Breast epithelium (tissue), 4 donors: ENCODE measurements around the gene ZNF614. TPM values are rescaled to one million over a fixed set of nuclear protein-coding genes. Genes with fewer than 3 reads are reported as not detected.
A peak's percentile ranks its signal among the peaks of the same experiment; 100 is the strongest.

Experiments
- DNase-seq, 2 donors: peaks; one replicate each; pipeline ENCODE4 v3.0.0-alpha.2; 2019; ENCODE audit warnings: low spot score in 2 of 2
- H3K27ac ChIP-seq, 2 donors: fragments of 200-600 bp; sonication (generic) in 1 of 2; one replicate each; pipeline ENCODE4 v1.5.1; 2016 to 2019; ENCODE audit warnings: mild to moderate bottlenecking in 1 of 2
- H3K27me3 ChIP-seq, 2 donors: fragments of 200-600 bp; sonication (generic) in 1 of 2; one replicate each; pipeline versions ENCODE4 v1.5.1 to v1.6.0; 2017 to 2019; ENCODE audit warnings: control low read depth in 1 of 2, mild to moderate bottlenecking in 1 of 2
- H3K36me3 ChIP-seq: fragments of 200-600 bp; one replicate; pipeline ENCODE4 v1.5.1; 2019
- H3K4me1 ChIP-seq, 2 donors: fragments of 200-600 bp; sonication (generic); one replicate each; pipeline ENCODE4 v1.5.1; 2016 to 2019; ENCODE audit warnings: control low read depth in 1 of 2
- H3K4me3 ChIP-seq, 3 donors: fragments of 200-600 bp; sonication (generic); 1 replicate in 2 of 3; 2 replicates in 1 of 3; pipeline ENCODE4 v1.5.1; 2016 to 2019; ENCODE audit warnings: mild to moderate bottlenecking in 3 of 3, moderate library complexity in 2 of 3
- H3K9me3 ChIP-seq, 2 donors: fragments of 200-600 bp; sonication (generic) in 1 of 2; one replicate each; pipeline ENCODE4 v1.5.1; 2016 to 2019; ENCODE audit warnings: control low read depth in 1 of 2
- POLR2A ChIP-seq: fragments of 450-650 bp; IDR thresholded peaks from one replicate; pipeline ENCODE4 v1.6.1; 2016; ENCODE audit warnings: antibody characterized with exemption, mild to moderate bottlenecking, moderate library complexity
- POLR2AphosphoS5 ChIP-seq, 3 donors: sonication (generic); formaldehyde crosslinking; IDR thresholded peaks; one replicate each; pipeline ENCODE4 v1.6.1; 2017; ENCODE audit warnings: antibody characterized with exemption in 3 of 3
- intact Hi-C: fragments of 100-400 bp; cut with DNase I; formaldehyde crosslinking; loops from one replicate; pipeline ENCODE4 v1.15.1; 2023; ENCODE audit warnings: low total_unique reads
- total RNA-seq, 3 donors: library from RNA; depleted of rRNA; stranded (reverse); fragments of >200 nt; gene quantifications; one replicate each; pipeline ENCODE4 v1.1.0, GENCODE V29; 2016
- TF ChIP-seq, protein P1 (sequence below), 3 donors: fragments of 450-650 bp; IDR thresholded peaks; one replicate each; pipeline ENCODE4 v1.5.1; 2016 to 2017; ENCODE audit warnings: antibody characterized with exemption in 3 of 3, mild to moderate bottlenecking in 3 of 3, moderate library complexity in 3 of 3

Gene ZNF614
- total RNA-seq, 3 donors from 2014 or later, result 5.6 to 13.6 (median 9.5) TPM

DNA sequence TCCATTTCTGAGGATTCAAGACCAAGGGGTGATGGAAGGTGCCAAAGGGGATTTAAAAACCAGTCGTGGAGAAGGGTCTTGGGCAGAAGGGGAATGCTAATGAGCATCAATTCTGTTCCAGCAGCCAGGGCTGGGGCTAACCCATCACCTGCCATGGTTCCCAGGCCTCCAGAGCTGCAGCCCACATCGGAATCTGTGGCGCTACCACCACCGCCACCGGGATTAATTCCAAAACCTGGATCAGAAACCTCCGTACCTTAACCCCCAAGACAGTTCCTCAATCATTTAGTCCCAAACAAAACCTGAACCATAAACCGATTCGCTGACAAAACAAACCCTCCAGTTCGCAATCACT is 20.8 kb downstream of the ZNF614 start:
- intact Hi-C loops, result no loop called here
- peak overlapping the region; percentile 83 to 93 for H3K27ac ChIP-seq
- TF ChIP-seq, protein P1, sequence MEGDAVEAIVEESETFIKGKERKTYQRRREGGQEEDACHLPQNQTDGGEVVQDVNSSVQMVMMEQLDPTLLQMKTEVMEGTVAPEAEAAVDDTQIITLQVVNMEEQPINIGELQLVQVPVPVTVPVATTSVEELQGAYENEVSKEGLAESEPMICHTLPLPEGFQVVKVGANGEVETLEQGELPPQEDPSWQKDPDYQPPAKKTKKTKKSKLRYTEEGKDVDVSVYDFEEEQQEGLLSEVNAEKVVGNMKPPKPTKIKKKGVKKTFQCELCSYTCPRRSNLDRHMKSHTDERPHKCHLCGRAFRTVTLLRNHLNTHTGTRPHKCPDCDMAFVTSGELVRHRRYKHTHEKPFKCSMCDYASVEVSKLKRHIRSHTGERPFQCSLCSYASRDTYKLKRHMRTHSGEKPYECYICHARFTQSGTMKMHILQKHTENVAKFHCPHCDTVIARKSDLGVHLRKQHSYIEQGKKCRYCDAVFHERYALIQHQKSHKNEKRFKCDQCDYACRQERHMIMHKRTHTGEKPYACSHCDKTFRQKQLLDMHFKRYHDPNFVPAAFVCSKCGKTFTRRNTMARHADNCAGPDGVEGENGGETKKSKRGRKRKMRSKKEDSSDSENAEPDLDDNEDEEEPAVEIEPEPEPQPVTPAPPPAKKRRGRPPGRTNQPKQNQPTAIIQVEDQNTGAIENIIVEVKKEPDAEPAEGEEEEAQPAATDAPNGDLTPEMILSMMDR (IDR thresholded peaks at IDR 0.05), result no peak
- TF ChIP-seq POLR2A (no peak), POLR2AphosphoS5 (IDR thresholded peaks at IDR 0.05) (no peak)
- H3K36me3 ChIP-seq, result peaks cover 10% of the 10 kb centered on the region
- H3K9me3 ChIP-seq, result peaks cover 37 to 40% of the 10 kb centered on the region in 2 donors
- no peaks in the 10 kb centered on the region for H3K4me1 ChIP-seq
- no peaks in the 10 kb centered on the region for H3K27me3 ChIP-seq
- no peak for DNase-seq
- peak overlapping the region; percentile 76 to 83 (median 79) for H3K4me3 ChIP-seq

DNA sequence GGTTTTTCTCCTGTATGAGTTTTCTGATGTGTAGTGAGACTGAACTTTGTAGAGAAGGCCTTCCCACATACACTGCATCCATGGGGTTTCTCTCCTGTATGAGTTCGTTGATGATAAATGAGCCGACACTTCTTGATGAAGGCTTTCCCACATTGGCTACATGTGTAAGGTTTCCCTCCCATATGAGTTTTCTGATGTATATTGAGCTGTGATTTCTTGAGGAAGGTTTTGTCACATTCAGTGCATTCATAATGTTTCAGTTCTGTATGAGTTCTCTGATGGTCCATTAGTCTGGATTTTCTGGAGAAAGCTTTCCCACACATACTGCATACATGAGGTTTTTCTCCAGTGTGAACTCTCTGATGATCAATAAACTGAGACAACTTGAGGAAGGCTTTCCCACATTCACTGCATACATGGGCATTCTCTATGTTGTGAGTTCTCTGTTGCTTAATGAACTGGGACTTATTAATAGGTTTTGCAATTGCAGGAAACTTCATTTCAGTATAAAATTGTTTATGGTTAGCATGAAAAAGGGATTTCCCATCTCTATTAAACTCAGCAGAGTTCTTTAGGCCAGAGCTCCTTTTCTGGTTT is 34.0 kb downstream of the ZNF614 start:
- H3K27ac ChIP-seq, result no peak overlapping the region
- no peaks in the 10 kb centered on the region for H3K27me3 ChIP-seq
- peak overlapping the region in 1 of 3 donors; percentile 1 for H3K4me3 ChIP-seq
- H3K4me1 ChIP-seq, result no peaks in the 10 kb centered on the region
- peaks cover 49% of the 10 kb centered on the region for H3K36me3 ChIP-seq
- TF ChIP-seq POLR2AphosphoS5 (IDR thresholded peaks at IDR 0.05) (no peak), POLR2A (no peak)
- TF ChIP-seq, protein P1 (IDR thresholded peaks at IDR 0.05), result no peak
- intact Hi-C loops, result no loop called here
- no peak for DNase-seq
- peaks cover 77 to 97% of the 10 kb centered on the region in 2 donors for H3K9me3 ChIP-seq

DNA sequence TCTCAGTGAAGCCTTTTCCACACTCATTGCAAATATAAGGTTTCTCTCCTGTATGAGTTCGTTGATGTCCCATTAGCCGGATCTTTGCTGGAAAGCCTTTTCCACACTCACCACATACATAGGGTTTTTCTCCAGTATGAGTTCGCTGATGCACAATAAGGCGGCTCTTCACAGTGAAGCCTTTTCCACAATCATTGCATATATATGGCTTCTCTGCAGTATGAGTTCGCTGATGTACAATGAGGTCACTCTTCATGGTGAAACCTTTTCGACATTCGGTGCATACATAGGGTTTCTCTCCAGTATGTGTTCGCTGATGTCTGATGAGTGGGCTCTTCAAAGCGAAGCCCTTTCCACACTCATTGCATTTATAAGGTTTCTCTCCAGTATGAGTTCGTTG is 34.8 kb downstream of the ZNF614 start:
- intact Hi-C loops, result no loop called here
- TF ChIP-seq, protein P1 (IDR thresholded peaks at IDR 0.05), result no peak
- no peak for TF ChIP-seq POLR2AphosphoS5 (IDR thresholded peaks at IDR 0.05)
- no peak for TF ChIP-seq POLR2A

DNA sequence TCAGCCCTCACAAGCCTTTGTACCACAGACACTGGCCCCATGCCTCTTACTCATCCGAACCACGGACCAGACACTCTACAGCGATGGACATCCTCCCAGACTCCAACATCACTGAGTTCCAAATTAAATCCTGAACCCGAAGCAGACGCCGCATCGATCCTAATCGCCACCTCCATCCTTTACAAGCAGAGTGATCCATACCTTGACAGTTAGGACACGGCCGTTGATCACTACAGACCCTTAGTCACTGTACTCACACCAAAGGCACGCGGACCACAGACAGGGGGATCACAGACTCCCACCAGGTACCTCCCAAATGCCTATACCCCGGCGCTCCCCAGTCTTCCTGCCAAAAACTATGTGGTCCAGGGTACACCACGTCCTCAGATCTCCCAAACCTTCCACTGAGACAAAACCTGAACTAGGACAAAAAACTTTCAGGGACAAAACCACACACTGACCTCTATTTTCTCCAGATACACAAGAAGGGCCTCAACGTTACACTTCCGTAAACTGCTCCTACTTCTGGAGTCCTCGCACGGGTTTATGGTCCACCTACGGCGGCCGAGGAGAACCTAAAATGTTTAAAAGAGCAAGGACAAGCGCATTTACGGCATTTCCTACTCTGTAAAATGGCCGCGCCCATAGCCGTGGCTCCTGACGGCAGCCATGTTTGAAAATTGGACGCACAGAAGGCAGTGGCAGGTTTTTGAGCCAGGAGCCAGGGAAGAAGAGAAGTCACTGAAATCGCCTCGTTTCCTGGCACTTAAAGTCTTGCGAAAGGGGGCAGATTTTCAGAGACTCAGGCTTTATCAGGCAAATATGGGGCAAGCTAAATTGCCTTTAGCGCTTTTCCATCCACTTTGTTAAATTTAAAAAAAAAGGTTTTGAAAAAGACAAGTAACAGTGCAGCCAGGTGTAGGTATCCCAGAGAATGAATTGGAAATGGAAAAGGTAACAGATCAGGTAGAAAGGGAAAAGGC is 41.6 kb downstream of the ZNF614 start, which contains the start of gene ZNF350:
TSS of gene ZNF350 (minus strand) at position 532 of the 983 bp plus-strand sequence. CDS start 12,480 bp downstream, outside the sequence.
- H3K36me3 ChIP-seq, result no peaks in the 10 kb centered on the region
- intact Hi-C loops, result no loop called here
- TF ChIP-seq POLR2A (no peak), POLR2AphosphoS5 (IDR thresholded peaks at IDR 0.05) (peak; percentile 57 to 93 (median 83))
- TF ChIP-seq, protein P1 (IDR thresholded peaks at IDR 0.05), result no peak
- peak within 1 kb of the TSS; percentile 88 to 89 for H3K27ac ChIP-seq
- DNase-seq, result peak; percentile 85 to 92
- H3K27me3 ChIP-seq, result no peaks in the 10 kb centered on the region
- H3K4me1 ChIP-seq, result peaks cover 0 to 3% of the 10 kb centered on the region in 2 donors
- H3K4me3 ChIP-seq, result peak within 1 kb of the TSS; percentile 90 to 96 (median 92)
- H3K9me3 ChIP-seq, result peaks cover 63 to 82% of the 10 kb centered on the region in 2 donors

More for the DNA sequence above, 34.8 kb downstream of the ZNF614 start:
- no peaks in the 10 kb centered on the region for H3K27me3 ChIP-seq
- H3K36me3 ChIP-seq, result peaks cover 43% of the 10 kb centered on the region
- H3K4me1 ChIP-seq, result no peaks in the 10 kb centered on the region
- no peak overlapping the region for H3K27ac ChIP-seq
- no peak overlapping the region for H3K4me3 ChIP-seq
- H3K9me3 ChIP-seq, result peaks cover 78 to 97% of the 10 kb centered on the region in 2 donors
- DNase-seq, result no peak
